ENCODE data around the gene RGL1.

The RGL1 gene

GRCh38 chr1:183824291-183824690 is 19.4 kb downstream of the RGL1 start:
- no peak for DNase-seq

GRCh38 chr1:183827801-183828200 is 22.9 kb downstream of the RGL1 start:
- no peak for DNase-seq

GRCh38 chr1:183830389-183830788 is 25.5 kb downstream of the RGL1 start:
- no peak for DNase-seq

- no peak for DNase-seq
Observed at GRCh38 chr1:183831311-183831710, 26.4 kb downstream of the RGL1 start.

GRCh38 chr1:183832459-183832858 is 27.5 kb downstream of the RGL1 start:
- DNase-seq, result no peak

- DNase-seq, result no peak
Observed at GRCh38 chr1:183834568-183834967, 29.6 kb downstream of the RGL1 start.

- no peak for DNase-seq
Observed at GRCh38 chr1:183836598-183836997, 31.7 kb downstream of the RGL1 start.

GRCh38 chr1:183837062-183837461 is 32.1 kb downstream of the RGL1 start:
- no peak for DNase-seq

GRCh38 chr1:183838221-183838620 is 33.3 kb downstream of the RGL1 start:
- DNase-seq, result no peak

- DNase-seq, result no peak
Observed at GRCh38 chr1:183840140-183840539, 35.2 kb downstream of the RGL1 start.

- no peak for DNase-seq
Observed at GRCh38 chr1:183841550-183841949, 36.6 kb downstream of the RGL1 start.

GRCh38 chr1:183841950-183842794 is 37.3 kb downstream of the RGL1 start:
- DNase-seq, result no peak

GRCh38 chr1:183842795-183843144 is 37.9 kb downstream of the RGL1 start:
- DNase-seq, result no peak

- no peak for DNase-seq
Observed at GRCh38 chr1:183844806-183845205, 39.9 kb downstream of the RGL1 start.

GRCh38 chr1:183845681-183846080 is 40.8 kb downstream of the RGL1 start:
- no peak for DNase-seq

GRCh38 chr1:183847641-183848040 is 42.7 kb downstream of the RGL1 start:
- no peak for DNase-seq

- no peak for DNase-seq
Observed at GRCh38 chr1:183850852-183851251, 45.9 kb downstream of the RGL1 start.

GRCh38 chr1:183859119-183859518 is 54.2 kb downstream of the RGL1 start:
- no peak for DNase-seq

GRCh38 chr1:183859831-183860230 is 54.9 kb downstream of the RGL1 start:
- DNase-seq, result no peak

GRCh38 chr1:183862967-183863366 is 58.0 kb downstream of the RGL1 start:
- no peak for DNase-seq

- no peak for DNase-seq
Observed at GRCh38 chr1:183863852-183864251, 58.9 kb downstream of the RGL1 start.

GRCh38 chr1:183864611-183865010 is 59.7 kb downstream of the RGL1 start:
- no peak for DNase-seq

- no peak for DNase-seq
Observed at GRCh38 chr1:183869230-183869629, 64.3 kb downstream of the RGL1 start.

GRCh38 chr1:183869664-183870063 is 64.7 kb downstream of the RGL1 start:
- DNase-seq, result no peak
